GM18498 (cell line): ENCODE data around the gene ORM1.

ENCODE experiments used
- ATAC-seq: cut with Tn5 transposase; IDR thresholded peaks from one replicate; pipeline ENCODE4 v1.9.1; 2021; ENCODE audit warnings: mild to moderate bottlenecking, moderate library complexity; ENCODE audit not compliant: unreplicated experiment

ORM1 gene

DNA sequence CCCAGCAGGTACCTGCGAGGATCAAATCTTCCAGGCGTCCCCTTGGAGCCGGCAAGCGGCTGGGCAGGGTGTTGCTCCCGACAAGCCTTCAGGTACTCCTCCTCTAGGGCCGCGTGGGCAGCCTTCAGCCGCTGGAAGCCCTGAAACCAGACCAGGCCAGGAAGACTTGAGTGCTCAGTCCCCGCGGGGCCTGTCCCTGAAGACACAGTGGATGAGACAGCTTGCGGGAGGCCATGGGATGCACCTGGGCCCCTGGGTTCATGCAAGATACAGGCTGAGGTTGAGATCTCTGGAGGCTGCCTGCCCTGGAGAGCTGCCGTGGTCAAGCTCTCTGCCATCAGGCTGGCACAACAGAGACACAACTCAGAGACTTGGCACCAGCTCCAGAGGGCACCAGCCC is 39.5 kb downstream of the ORM1 start:
- no peak for ATAC-seq

DNA sequence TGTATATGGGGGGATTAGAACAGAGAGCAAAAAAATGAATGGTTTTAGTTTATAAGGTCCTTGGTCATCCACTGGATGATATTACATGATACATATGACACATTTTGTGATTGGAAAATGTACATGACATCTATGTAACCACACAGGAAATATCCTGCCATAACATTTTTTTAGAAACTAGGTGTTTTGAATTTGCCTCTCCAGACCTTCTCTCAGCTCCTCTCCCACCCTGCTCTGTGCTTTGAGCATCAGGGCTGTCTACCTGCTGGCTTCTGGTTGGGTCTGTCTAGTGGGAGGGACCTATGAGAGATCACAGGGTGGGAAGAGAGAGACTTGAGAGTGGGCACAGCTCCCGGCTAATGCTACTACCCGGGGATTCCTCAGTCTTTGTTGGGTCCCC is 40.5 kb downstream of the ORM1 start:
- no peak for ATAC-seq

DNA sequence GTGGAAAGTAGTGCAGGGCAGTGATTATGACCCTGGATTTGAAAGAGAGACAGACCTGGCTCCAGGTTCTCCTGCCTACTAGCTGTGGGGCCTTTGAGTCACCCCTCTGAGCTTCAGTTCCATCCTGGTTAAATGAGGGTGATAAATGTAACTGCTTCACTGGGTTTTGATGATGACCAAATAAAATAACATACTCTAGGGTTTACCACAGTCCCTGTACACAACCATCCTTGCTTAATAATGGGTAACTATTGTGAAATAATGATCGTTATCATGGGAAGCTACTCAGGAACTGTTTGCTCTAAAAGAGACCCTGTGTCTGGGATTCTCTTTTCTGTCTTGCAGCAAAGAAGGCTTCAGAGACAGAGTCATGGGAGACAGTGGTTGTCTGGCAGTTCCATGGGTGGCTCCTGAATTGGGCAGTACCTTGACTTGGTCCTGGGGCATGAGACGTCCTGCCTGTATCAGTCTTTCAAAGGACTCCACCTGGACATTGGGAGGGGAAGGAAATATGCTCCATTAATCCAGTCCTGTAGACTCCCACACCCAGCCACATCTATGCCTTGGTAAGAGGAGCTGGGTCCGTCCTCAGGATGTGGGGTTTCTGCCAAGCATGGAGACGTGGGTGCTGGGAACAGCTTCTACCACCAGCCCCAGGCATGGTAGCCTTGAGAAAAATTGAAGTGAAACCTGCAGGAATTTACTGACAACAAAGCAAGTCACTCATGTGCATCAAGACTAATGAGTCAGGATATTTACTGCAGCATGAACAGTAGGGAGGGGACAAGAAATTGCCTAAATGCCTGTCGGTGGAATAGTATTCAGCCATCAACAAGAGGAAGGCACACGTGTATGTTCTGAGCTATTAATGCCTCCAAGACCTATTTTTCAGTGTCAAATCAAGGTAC is 41.5 kb downstream of the ORM1 start:
- no peak for ATAC-seq

DNA sequence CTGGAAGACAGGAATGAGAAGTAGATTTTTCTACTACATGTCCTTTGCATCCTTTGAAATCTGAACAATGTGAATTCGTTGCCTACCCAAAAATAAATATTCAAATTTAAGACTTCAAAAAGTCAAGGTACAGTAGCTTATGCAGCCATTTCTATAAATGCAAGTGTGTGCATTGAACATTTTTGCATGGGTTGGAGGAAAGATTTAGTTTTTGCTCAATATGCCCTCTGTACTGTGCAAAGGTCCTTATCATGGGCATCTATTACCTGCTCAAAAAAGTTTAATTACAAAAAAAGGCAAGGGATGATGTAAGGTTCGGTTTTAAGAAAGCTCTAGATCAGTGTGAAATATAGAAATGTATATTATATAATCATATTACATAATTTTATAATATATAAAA is 42.3 kb downstream of the ORM1 start:
- ATAC-seq = no peak

DNA sequence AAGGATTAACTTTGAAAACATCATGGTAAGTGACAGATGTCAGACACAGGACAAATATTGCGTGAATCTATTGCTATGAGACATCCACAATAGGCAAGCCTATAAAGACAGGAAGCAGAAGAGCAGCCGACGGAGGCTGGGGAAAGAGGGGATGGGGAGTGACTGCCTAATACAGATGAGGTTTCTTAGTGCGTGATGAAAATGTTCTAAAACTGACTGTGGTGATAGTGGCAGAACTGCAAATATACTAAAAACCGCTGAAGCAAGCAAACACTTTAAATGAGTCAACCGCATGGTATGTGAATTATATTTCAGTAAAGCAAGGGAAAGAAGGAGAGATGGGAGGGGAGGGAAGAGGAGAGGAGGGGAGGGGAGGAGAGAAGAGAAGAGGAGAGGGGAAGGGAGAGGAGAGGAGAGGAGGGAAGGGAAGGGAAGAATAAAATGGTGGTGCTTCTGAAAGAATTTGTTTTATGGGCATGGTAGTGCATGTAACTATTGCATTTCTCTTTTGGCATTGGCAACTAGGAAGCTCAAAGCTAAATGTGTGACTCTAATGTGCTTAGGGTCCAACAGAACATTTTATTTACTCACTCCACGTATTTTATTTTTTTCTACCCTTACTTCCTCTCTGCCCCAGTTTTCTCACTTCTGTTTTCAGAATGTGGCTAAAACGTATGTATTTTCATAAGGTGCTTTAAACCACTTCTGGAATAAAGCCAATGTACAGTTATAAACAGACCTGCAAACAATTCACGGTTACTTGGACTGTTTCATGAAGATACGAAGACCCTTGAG is 43.6 kb downstream of the ORM1 start:
- ATAC-seq = peak; percentile 53

DNA sequence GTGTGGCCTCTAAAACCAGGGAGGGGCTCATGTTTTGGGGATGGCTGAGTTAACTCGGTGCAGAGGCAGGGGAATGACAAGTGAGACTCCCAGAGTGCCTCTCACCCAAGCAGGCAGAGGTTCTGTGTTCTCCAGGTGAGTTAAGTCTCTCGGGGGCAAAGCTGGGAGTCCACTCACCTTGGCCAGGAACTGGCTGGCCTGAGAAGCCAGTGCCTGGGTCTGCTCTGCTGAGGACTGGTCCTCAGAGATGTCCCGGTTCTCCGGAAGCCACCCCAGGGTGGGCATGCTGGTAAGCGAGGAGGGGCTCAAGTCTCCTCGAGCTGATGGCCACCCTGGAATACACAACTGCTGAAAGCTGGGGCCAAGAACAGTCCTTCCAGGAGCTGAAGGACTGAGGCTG is 44.5 kb downstream of the ORM1 start:
- no peak for ATAC-seq

DNA sequence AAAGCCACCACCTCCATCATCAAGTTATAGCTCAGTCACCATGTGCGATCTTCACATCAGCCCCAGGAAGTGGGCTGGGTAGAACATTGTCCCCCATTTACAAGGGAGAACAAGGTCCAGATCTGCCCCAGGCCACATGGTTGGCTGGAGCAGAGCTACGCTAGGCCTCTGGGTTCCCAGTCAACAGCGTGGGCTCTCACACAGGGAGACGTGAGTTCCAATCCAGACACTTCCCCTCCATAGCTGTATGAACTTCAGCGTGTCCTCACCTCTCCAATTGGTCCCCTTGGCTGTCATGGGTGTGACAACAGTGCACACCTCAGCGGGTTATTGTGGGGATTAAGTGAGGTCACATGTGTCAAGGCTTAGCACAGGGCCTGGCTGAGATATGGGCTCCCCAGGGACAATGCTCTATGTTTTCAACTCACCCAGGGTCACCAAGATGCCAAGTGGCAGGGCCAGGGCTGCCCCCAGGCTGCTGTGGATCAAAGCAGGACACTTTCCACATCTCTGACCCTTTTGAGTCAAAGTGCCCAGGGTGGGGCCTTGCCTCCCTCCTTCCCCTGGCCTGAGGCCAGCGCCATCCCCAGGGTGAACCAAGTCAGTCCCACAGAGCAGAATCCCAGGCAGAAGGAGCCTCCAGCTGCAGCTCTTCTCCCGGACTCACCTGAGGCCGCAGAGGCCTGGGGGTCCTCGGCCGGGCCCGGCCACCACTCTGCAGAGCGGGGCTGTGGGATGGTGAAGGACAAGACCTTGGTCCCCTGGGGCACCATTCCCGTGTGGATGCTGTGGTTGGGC is 45.1 kb downstream of the ORM1 start:
- no peak for ATAC-seq

DNA sequence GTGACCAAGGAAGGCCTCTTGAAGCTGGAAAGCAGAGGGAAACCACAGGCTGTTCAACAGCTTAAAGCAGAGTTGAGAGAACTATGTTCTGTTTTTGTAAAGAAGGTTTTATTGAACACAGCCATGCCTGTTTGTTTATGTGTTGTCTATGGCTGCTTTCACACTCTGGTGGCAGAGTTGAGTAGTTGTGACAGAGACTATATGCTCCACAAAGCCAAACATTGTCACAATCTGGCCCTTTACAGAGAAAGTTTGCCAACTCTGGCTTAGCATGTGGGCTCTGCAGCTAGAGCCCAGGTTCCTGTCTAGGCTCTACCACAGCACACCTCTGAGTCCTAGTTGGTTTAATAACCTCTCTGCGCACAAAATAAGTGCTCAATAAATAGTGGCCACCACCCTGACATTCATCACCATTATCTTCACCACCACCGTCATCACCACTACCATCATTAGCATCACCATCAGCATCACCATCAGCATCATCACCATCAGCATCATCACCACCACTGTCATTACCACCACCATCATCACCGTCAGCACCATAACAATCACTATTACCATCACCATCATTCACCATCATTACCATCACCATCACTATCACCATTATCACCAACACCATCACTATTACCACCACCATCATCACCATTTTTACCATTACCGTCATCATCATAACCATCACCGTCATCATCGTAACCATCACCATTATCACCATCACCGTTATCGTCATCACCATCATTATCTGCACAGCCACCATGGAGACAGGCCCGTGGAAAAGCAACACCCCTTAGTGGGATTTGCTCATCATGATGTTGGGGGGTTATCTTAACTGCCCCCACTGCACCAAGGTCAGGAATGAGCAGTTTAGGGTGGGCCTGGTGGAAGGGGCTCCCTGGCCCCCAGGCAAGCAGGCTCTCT is 46.6 kb downstream of the ORM1 start:
- no peak for ATAC-seq

DNA sequence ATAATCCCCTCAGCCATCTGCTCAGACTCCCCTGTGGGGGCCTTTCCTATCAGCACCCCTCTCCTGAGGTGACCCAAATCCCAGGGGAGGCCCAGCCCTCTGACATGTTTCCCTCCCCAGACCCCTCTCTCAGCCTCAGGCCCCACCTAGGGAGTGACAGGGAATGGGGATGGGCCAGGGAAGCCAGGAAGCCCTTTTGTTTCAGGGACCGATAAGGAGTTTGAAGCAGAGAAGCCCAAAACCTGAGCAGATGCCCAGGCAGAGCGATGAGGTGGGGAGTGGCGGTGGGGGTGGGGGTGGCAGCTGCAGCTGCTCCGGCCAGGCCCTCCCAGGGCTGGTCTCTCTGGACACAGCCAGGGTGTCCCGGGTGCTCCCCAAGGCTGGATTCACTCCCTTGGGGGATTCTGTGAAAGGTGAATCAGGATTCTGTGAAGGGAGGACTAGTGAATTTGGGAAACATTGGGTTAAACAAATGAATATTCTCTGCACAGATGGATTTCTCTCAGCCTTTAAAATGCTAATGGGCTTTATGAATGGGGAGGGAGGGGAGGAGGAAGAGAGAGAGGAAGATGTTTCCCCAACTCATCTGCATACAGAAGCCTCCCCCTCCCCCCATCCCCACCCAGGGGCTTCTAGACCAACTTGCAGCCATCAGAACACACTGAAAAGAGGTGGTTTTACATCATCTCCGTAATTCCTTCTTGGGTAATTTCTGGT is 47.5 kb downstream of the ORM1 start:
- ATAC-seq = no peak

DNA sequence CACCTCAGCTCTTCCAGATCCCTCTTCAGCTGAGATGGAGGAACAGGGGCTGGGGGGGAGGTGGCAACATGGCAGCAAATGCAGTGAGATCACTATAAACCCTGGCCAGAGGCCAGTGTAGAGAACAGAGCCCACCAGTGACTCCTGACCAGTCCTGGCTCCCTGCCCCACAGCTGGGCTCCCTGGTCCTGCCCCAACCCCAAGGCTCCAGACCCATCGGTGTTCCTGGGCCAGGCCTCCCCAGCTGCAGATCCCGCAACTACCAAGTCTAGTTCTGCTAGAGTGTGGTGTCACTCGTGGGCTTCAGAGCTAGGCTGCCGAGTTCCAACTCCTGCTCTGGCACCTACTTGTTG is 48.0 kb downstream of the ORM1 start:
- ATAC-seq = no peak

DNA sequence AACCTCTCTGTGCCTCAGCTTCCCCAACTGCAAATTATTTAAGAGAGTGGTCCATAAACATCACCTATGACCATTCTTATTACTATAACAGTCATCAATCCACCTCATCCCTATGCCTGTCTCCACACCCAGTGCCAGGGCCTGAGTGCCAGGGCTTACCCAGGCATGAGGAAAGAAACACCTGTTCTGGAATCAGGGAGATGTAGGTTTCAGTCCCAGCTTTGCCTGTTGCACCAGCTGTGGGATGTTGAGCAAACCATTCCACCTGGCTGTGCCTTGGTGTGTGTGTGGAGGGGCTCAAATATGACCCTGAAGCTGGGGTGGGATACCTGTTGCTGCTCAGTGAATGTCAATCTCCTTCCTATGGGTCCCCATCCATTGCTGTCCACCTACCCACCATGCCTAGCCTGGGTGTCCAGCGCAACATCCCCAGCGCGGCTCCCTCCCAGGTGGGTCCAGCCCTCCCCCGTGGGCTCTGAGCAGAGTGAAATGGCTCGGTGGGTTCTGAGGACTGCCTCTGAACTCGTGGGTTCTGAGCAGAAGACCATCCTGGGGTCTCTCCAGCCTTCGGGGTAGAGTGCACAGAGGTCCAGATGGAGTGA is 48.5 kb downstream of the ORM1 start:
- ATAC-seq = no peak

DNA sequence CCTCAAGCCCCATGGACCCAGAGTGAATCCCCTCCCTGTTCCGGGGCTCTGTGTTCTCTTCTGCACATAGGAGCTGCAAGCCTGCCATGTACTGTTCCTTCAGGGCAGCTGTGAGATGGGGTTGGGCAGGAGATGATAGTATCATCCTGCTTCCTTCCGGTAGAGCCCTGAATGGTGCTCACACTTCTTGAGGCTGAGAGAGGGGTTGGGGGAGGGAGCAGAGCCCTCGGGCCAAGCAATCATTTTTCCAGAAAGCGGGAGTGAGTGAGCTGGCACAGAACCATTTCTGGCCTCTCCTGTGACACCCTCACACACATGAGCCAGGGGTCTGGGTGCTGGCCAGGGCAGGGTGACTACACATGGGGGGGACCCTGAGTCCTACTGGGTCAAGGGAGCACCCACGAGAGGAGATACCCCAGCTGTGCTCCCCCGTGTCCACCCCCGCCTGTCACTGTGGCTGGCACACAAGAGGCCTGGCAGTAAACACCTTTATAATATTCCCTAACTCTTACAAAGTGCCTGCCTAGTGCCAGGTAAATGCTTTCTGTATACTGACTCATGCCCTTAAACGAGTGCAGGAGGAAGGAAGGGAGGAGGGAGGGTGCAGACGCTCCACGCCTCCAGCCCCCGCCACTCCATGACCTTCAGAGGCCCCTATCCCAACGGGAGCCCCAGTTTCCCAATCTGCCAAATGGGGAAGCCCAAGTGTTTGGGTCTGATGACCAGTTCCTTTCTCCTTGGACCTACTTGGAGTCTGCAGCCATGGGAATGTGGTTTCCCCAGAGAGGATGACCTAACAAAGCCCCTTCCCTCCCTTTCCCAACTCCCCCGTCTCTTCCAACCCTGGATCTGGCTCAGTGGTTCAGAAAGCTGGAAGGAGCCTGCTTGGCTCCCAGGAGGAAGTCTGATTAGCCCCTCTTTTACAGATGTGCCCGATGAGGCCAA is 49.3 kb downstream of the ORM1 start:
- peak; percentile 45 for ATAC-seq

DNA sequence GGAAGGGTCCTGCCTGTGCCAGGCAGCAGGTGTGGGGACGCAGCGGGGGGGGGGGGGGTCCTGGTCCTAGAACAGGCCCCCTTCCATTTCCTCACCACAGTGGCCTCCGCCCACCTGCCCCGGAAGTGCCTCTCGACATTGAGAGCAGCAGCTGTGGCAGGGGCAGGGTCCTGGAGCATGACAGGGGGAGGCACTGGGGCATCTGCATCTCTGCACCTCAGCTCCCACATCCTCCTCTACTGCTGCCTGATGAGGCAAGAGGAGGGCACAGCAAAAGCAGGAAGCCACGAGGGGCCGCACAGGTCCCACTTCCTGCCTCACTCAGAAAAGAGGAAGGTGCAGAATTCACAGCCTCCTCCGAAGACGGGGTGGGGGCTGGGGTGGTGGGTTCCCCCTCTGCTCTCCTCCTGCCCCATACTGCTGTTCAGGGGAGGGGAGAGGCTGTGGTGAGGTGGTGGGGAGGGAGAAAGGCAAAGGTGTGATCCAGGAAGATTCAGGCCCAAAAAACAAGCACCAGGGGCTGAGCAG is 50.1 kb downstream of the ORM1 start:
- ATAC-seq = peak; percentile 96

DNA sequence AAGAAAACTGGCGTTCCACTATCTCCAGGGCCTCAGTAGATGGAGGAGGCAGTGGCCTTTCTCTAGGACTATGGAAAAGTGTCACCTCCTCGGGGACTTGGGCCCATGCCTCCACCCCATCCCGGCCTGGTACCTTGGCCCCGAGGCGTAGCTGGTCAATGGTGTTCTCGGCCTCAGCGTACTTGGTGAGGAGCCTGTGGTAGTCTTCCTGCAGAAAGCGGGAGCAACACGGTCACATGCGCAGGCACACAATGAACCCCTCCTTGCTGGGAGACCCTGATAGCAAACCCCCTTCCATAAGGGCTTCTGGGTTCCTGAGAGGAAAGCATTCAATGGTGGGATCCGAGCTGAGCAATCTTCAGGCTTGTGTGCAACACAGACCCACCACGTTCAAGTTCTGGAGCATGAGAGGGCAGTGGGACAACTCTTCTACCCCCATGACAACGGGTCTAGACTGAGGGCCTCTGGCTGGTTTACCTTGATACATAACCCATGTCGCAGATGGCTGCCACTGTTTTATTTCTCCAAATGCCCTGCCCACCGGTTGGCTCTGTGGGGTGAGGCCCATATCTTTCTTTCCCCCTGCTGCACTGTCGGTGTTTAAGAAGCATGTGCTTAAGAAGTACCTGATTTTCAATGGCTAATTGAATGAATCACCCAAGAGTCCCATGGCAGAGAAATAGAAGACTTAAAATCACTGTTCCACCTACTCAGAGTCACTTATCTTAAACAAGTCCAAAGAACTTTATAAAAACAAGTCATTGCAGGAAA is 51.2 kb downstream of the ORM1 start:
- ATAC-seq = no peak

DNA sequence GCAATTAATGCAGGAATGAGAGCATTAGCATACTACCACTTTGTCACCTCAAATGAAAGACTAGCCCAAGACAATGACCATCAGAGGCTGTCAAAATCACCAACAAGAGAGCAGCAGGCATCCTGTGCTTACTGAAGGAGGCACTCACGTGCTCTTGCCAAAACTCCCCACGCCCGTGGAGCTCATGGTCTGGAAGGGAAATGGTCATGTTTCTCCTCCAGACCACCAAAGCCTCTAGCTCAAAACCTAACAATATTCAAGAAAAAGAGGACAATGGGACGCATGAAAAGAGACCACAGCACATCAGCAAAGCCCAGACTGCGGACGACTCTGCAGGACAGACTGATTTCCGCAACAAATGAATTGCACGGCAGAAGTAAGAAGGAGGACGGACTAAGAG is 52.0 kb downstream of the ORM1 start:
- ATAC-seq = no peak

DNA sequence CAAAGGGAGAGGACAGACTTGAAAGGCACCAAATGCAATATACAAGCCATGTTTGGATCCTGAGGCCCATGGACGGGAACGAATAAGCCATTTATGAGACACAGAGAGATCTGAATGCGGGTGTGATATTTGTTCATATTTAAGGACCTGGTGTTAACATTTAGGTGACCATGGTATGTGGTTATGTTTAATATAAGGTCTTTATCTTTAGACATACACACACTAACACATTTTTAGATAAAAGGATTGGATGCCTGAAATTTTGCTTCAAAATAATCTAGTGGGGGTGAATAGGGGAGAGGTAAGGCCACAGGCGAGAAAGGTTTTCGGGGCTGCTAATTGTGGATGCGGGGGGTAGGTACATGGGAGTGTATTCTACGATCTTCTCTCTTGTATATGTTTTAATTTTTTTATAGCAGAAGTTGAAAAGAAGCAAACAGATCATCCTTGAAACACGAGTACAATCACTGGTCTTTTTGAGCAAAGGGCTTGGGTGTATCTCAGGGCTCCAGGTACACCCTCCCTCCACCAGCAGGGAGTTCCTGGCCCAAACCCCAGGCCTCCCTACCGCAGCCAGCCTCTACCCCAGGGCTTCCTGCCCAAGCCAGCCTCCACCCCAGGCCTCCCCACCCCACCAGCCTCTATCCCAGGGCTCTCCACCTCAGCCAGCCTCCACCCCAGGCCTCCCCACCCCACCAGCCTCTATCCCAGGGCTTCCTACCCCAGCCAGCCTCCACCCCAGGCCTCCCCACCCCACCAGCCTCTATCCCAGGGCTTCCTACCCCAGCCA is 52.7 kb downstream of the ORM1 start:
- no peak for ATAC-seq
